Neuronal stem cell (in vitro differentiated cells): ENCODE data around the gene VWF.
"Not testable (repeated sequence)": the region's sequence is repeated elsewhere in the genome, so short reads cannot be mapped to it uniquely, and the experiment has no call there.

Experiments used
- DNase-seq: peaks from one replicate; pipeline ENCODE4 v3.0.0-alpha.2; 2013; ENCODE audit warnings: low spot score
- H2AFZ ChIP-seq: one replicate; pipeline ENCODE4 v1.6.1; 2013; ENCODE audit warnings: mild to moderate bottlenecking, low read length, inconsistent platforms
- H2AK5ac ChIP-seq: 2 replicates; pipeline ENCODE4 v1.6.1; 2013; ENCODE audit warnings: low read depth, mild to moderate bottlenecking, inconsistent platforms, low read length, moderate library complexity, mixed read lengths
- H2BK120ac ChIP-seq: 2 replicates; pipeline ENCODE4 v1.6.1; 2013; ENCODE audit warnings: low read depth, mild to moderate bottlenecking, inconsistent platforms, low read length, moderate library complexity, mixed read lengths
- H2BK12ac ChIP-seq: one replicate; pipeline ENCODE4 v1.6.1; 2013; ENCODE audit warnings: low read length, inconsistent platforms
- H2BK15ac ChIP-seq: 2 replicates; pipeline ENCODE4 v1.6.1; 2013; ENCODE audit warnings: mild to moderate bottlenecking, low read length, inconsistent platforms, mixed read lengths
- H2BK5ac ChIP-seq: one replicate; pipeline ENCODE4 v1.6.1; 2013; ENCODE audit warnings: inconsistent platforms, mild to moderate bottlenecking, low read length, moderate library complexity
- H3K14ac ChIP-seq: one replicate; pipeline ENCODE4 v1.6.1; 2013; ENCODE audit warnings: low read length, inconsistent platforms
- H3K18ac ChIP-seq: 2 replicates; pipeline ENCODE4 v1.6.1; 2013; ENCODE audit warnings: low read length, inconsistent platforms
- H3K23ac ChIP-seq: 2 replicates; pipeline ENCODE4 v1.6.1; 2013; ENCODE audit warnings: low read depth, mild to moderate bottlenecking, mixed read lengths, low read length, inconsistent platforms; ENCODE audit not compliant: poor library complexity
- H3K27ac ChIP-seq: replicated peaks from 3 replicates; pipeline ENCODE4 v1.5.1; 2013; ENCODE audit warnings: low read length, inconsistent platforms
- H3K27me3 ChIP-seq, 3 experiments: 2 replicates each; pipeline ENCODE4 v1.6.1; 2013; ENCODE audit warnings: low read length in 3 of 3, mild to moderate bottlenecking in 2 of 3, inconsistent platforms in 1 of 3, low read depth in 1 of 3, mixed read lengths in 1 of 3, moderate library complexity in 1 of 3; ENCODE audit not compliant: control insufficient read depth in 3 of 3, insufficient read depth in 3 of 3
- H3K36me3 ChIP-seq, 2 donors: replicated peaks in 1 of 2; 2 replicates each; pipeline ENCODE4 v1.6.1; 2013; ENCODE audit warnings: low read length in 2 of 2; ENCODE audit not compliant: control insufficient read depth in 2 of 2, insufficient read depth in 2 of 2
- H3K4ac ChIP-seq: 2 replicates; pipeline ENCODE4 v1.6.1; 2013; ENCODE audit warnings: inconsistent platforms, mild to moderate bottlenecking, low read length, moderate library complexity
- H3K4me1 ChIP-seq, 2 donors: 1 replicate in 1 of 2; 2 replicates in 1 of 2; pipeline ENCODE4 v1.6.1; 2013; ENCODE audit warnings: low read length in 2 of 2, low read depth in 1 of 2; ENCODE audit not compliant: control insufficient read depth in 2 of 2, insufficient read depth in 1 of 2
- H3K4me2 ChIP-seq: one replicate; pipeline ENCODE4 v1.6.1; 2013; ENCODE audit warnings: mild to moderate bottlenecking, low read length, inconsistent platforms; ENCODE audit not compliant: insufficient read depth, poor library complexity, severe bottlenecking
- H3K4me3 ChIP-seq, 2 donors: 2 replicates each; pipeline ENCODE4 v1.5.1; 2013; ENCODE audit warnings: low read length in 2 of 2, mild to moderate bottlenecking in 2 of 2, inconsistent platforms in 1 of 2, moderate library complexity in 1 of 2
- H3K79me1 ChIP-seq: one replicate; pipeline ENCODE4 v1.6.1; 2013; ENCODE audit warnings: low read depth, mild to moderate bottlenecking, inconsistent platforms, low read length, moderate library complexity
- H3K9ac ChIP-seq: one replicate; pipeline ENCODE4 v1.6.1; 2013; ENCODE audit warnings: mild to moderate bottlenecking, low read depth, low read length, inconsistent platforms; ENCODE audit not compliant: poor library complexity
- H3K9me3 ChIP-seq, 2 donors: replicated peaks in 1 of 2; 2 replicates each; pipeline versions ENCODE3 to v1.6.1; 2013; ENCODE audit warnings: low read length in 2 of 2, mild to moderate bottlenecking in 2 of 2, inconsistent platforms in 1 of 2, low read depth in 1 of 2, mixed read lengths in 1 of 2, moderate library complexity in 1 of 2; ENCODE audit not compliant: control insufficient read depth in 2 of 2, insufficient read depth in 1 of 2
- H4K8ac ChIP-seq: one replicate; pipeline ENCODE4 v1.6.1; 2013; ENCODE audit warnings: low read depth, mild to moderate bottlenecking, inconsistent platforms, low read length, moderate library complexity
- H4K91ac ChIP-seq: one replicate; pipeline ENCODE4 v1.6.1; 2013; ENCODE audit warnings: low read length, low read depth, mild to moderate bottlenecking, inconsistent platforms; ENCODE audit not compliant: poor library complexity
- WGBS, 2 donors: extraction: QIAGEN DNeasy Blood & Tissue Kit; methylation state at CpG; one replicate each; pipeline ENCODE4 v1.1.7; 2013; ENCODE audit warnings: missing lambda C conversion rate in 2 of 2, mixed read lengths in 1 of 2; ENCODE audit not compliant: insufficient read length in 2 of 2, insufficient replicate concordance in 1 of 2; ENCODE audit errors: extremely low coverage in 2 of 2; 5-methylcytosine and 5-hydroxymethylcytosine counted together

Gene VWF

DNA sequence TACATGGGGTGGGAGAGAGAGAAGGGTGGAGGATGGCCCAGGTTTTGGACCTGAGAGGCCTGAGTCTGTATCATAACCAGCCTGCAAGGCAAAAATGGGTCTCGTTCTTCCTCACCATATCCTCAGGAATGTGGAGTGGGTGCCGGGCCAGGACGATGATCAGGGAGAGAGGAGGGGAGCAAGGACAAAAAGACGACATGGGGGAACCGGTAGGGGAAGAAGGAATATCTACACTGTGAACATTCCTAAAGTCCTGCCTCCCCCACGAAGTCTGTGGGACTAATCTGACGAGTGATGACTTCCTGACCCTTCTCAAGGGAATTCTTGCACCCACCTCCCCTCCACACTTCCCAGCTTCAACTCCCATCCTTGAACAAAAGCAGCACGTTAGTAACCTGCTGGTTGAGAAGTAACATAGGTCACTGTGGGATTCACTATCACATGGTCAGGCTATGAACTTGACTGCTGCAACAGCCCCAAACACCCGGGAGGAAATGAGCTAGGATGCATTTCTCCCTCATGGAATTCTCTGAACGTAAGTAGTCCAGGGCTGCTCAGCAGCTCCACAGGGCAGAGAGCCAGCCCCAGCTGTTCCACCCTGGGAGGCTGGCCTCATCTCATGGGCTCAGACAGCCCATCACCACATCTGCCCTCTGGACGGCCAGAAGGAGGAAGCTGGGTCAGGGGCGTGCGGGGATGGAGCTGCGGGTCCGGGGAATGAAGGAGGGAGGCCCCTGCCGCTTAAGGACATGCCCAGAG lies 36.8 kb upstream of the VWF start:
- Histone ChIP-seq H3K4ac (no peak overlapping the region), H3K18ac (peak overlapping the region; percentile 79), H3K27ac (no peak overlapping the region), H3K36me3 (no peaks in the 10 kb centered on the region), H2BK5ac (no peak overlapping the region), H4K8ac (no peak overlapping the region), H2AFZ (peak overlapping the region; percentile 53), H2BK15ac (no peak overlapping the region), H3K79me1 (no peaks in the 10 kb centered on the region), H2BK120ac (no peak overlapping the region), H3K4me3 (no peak overlapping the region), H3K4me2 (no peak overlapping the region), H4K91ac (no peak overlapping the region), H3K14ac (peak overlapping the region; percentile 67), H3K4me1 (peaks cover 0 to 2% of the 10 kb centered on the region in 2 donors), H3K9ac (peak overlapping the region; percentile 34), H2BK12ac (no peak overlapping the region), H2AK5ac (peak overlapping the region; percentile 9), H3K23ac (no peak overlapping the region), H3K27me3 (no peaks in the 10 kb centered on the region), H3K9me3 (peaks cover 0 to 2% of the 10 kb centered on the region in 2 donors)
- DNase-seq, result no peak
- WGBS, 2 donors, result no CpG with 5 or more reads among the region's 16 CpGs

GRCh38 chr12:6160049-6160649 lies 35.7 kb upstream of the VWF start:
- H3K9me3 ChIP-seq, H3K4ac ChIP-seq, H3K4me2 ChIP-seq, H2BK15ac ChIP-seq, H3K27me3 ChIP-seq, H4K91ac ChIP-seq, H3K18ac ChIP-seq, DNase-seq, H3K9ac ChIP-seq, H3K4me1 ChIP-seq, H3K14ac ChIP-seq, H3K23ac ChIP-seq, H3K4me3 ChIP-seq, H2BK120ac ChIP-seq, H3K79me1 ChIP-seq, H2AK5ac ChIP-seq, H2BK12ac ChIP-seq, H3K27ac ChIP-seq, H2BK5ac ChIP-seq, H4K8ac ChIP-seq, H3K36me3 ChIP-seq: not testable (repeated sequence)
- WGBS, 2 donors, result no CpG with 5 or more reads among the region's 19 CpGs
- peak overlapping the region; percentile 43 for H2AFZ ChIP-seq

GRCh38 chr12:6159166-6160011 lies 34.9 kb upstream of the VWF start:
- not testable (repeated sequence) for H4K8ac ChIP-seq, H3K27ac ChIP-seq, H2AFZ ChIP-seq, H3K27me3 ChIP-seq, H2BK12ac ChIP-seq, H3K4me2 ChIP-seq, H3K79me1 ChIP-seq, H3K9me3 ChIP-seq, H3K4me3 ChIP-seq, H3K18ac ChIP-seq, H2BK15ac ChIP-seq, H3K4ac ChIP-seq, H3K36me3 ChIP-seq, H2AK5ac ChIP-seq, H3K23ac ChIP-seq, H3K4me1 ChIP-seq, H2BK5ac ChIP-seq, DNase-seq, H3K9ac ChIP-seq, H3K14ac ChIP-seq, H4K91ac ChIP-seq, H2BK120ac ChIP-seq
- WGBS, 2 donors, result no CpG with 5 or more reads among the region's 50 CpGs

DNA sequence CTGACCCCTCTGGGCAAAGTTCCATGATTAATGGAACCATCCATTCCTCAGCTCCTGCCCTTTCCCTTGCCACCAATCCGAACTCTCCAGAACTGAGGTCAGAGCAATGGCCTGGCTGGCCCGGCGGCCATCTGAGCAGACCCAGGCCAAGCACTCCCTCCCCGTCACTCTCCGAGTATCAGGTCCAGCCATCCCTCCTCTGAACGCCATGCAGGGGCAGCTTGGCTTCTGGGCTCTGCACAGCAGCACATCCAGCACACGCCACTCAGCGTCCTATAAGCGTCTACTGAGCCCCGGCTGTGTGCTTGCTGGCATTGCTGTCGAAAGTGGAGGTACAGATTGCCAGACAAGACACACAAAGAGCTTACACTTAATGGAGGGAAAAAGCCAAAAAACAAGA lies 34.3 kb upstream of the VWF start:
- Histone ChIP-seq H3K18ac (no peak overlapping the region), H2BK15ac (no peak overlapping the region), H3K4me2 (no peak overlapping the region), H2BK120ac (no peak overlapping the region), H3K79me1 (no peaks in the 10 kb centered on the region), H2BK5ac (no peak overlapping the region), H3K4me3 (no peak overlapping the region), H3K9ac (no peak overlapping the region), H3K27ac (no peak overlapping the region), H3K27me3 (no peaks in the 10 kb centered on the region), H3K14ac (no peak overlapping the region), H3K9me3 (no peaks in the 10 kb centered on the region), H2AK5ac (no peak overlapping the region), H3K4me1 (peaks cover 0 to 2% of the 10 kb centered on the region in 2 donors), H3K4ac (no peak overlapping the region), H4K8ac (no peak overlapping the region), H3K23ac (no peak overlapping the region), H4K91ac (no peak overlapping the region), H2BK12ac (no peak overlapping the region), H2AFZ (peak overlapping the region; percentile 59), H3K36me3 (no peaks in the 10 kb centered on the region)
- no CpG with 5 or more reads among the region's 11 CpGs for WGBS, 2 donors
- DNase-seq, result no peak
